Measurements from ENCODE around the gene NYNRIN.

DNA sequence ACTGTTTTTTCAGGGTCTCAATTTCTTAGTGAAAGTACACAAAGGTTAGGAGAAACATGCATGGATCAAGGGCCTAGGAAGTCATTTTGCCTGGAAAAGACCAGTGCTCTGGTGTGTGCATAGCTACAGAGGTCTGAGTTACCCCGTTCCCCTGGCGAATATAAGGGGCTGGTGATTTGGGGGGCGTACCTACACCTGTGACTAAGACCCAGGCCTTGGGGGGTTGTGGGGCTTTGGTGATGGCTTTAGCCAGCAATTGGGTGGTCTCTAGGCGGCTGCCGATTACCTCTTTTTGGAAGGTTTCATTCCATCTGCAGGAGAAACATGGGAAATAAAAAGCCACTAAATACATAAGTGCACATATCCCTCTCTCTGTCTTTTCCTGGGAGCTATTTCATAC is 42.7 kb downstream of the NYNRIN start:
- TF ChIP-seq, protein P1, sequence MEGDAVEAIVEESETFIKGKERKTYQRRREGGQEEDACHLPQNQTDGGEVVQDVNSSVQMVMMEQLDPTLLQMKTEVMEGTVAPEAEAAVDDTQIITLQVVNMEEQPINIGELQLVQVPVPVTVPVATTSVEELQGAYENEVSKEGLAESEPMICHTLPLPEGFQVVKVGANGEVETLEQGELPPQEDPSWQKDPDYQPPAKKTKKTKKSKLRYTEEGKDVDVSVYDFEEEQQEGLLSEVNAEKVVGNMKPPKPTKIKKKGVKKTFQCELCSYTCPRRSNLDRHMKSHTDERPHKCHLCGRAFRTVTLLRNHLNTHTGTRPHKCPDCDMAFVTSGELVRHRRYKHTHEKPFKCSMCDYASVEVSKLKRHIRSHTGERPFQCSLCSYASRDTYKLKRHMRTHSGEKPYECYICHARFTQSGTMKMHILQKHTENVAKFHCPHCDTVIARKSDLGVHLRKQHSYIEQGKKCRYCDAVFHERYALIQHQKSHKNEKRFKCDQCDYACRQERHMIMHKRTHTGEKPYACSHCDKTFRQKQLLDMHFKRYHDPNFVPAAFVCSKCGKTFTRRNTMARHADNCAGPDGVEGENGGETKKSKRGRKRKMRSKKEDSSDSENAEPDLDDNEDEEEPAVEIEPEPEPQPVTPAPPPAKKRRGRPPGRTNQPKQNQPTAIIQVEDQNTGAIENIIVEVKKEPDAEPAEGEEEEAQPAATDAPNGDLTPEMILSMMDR (IDR thresholded peaks at IDR 0.05), result no peak
- no peak for TF ChIP-seq POLR2A (IDR thresholded peaks at IDR 0.05)

All from ovary (tissue), 3 donors.